Activated CD4-positive, alpha-beta T cell treated with anti-CD3 and anti-CD28 coated beads, Interleukin-2, amount 10 ng/mL, durations not matched to agents 24 days and 14 days (primary cell): ENCODE measurements around the gene CCS. TPM values are rescaled to one million over a fixed set of nuclear protein-coding genes. Genes with fewer than 3 reads are reported as not detected.

Experiments
- DNase-seq: peaks from one replicate; pipeline ENCODE4 v3.0.0; 2022
- H3K27ac Mint-ChIP-seq: one replicate; pipeline ENCODE4 v1.8.0; 2022; ENCODE audit warnings: mild to moderate bottlenecking, mixed read lengths
- H3K27me3 Mint-ChIP-seq: one replicate; pipeline ENCODE4 v1.8.0; 2022; ENCODE audit warnings: mixed read lengths
- H3K36me3 Mint-ChIP-seq: one replicate; pipeline ENCODE4 v1.8.0; 2022; ENCODE audit warnings: low read depth, mild to moderate bottlenecking, mixed read lengths
- H3K4me1 Mint-ChIP-seq: one replicate; pipeline ENCODE4 v1.8.0; 2021; ENCODE audit warnings: mixed read lengths
- H3K4me3 Mint-ChIP-seq: one replicate; pipeline ENCODE4 v1.8.0; 2022; ENCODE audit warnings: mild to moderate bottlenecking, moderate library complexity, mixed read lengths
- H3K9me3 Mint-ChIP-seq: one replicate; pipeline ENCODE4 v1.8.0; 2021; ENCODE audit warnings: mixed read lengths
- intact Hi-C: fragments of 100-400 bp; cut with micrococcal nuclease; formaldehyde crosslinking; loops from one replicate; pipeline ENCODE4 v1.15.1; 2023
- total RNA-seq: library from RNA; stranded (reverse); gene quantifications from 2 replicates; pipeline ENCODE4 v1.2.3, GENCODE V29; 2022

The CCS gene
- total RNA-seq, 1 donor from 2014 or later = 28.3 TPM

DNA sequence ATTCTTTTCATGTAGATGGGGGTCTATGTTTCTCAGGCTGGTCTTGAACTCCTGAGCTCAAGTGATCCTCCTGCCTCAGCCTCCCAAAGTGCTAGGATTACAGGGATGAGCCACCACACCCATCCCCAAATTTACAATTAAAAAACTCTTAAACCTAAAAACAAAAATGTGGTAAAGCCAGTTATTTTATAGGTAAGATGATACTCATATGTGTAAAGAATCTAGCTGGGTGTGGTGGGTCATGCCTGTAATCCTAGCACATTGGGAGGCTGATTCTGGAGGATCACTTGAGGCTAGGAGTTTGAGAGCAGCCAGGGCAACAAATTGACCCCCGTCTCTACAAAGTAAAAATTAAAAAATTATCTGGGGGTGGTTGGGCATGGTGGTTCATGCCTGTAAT is 19.5 kb downstream of the CCS start:
- Mint-ChIP-seq H3K36me3 (peaks cover 24% of the 10 kb centered on the region), H3K27ac (no peak overlapping the region), H3K27me3 (peaks cover 2% of the 10 kb centered on the region), H3K4me1 (peaks cover 13% of the 10 kb centered on the region), H3K9me3 (no peaks in the 10 kb centered on the region), H3K4me3 (no peak overlapping the region)
- intact Hi-C loops = no loop called here
- no peak for DNase-seq

- Mint-ChIP-seq H3K4me3 (no peak overlapping the region), H3K27me3 (peaks cover 2% of the 10 kb centered on the region), H3K36me3 (peaks cover 36% of the 10 kb centered on the region), H3K27ac (no peak overlapping the region), H3K4me1 (peaks cover 27% of the 10 kb centered on the region), H3K9me3 (no peaks in the 10 kb centered on the region)
- no peak for DNase-seq
- intact Hi-C loops = no loop called here
These were observed 21.1 kb downstream of the CCS start for GRCh38 chr11:66614073-66614472.

DNA sequence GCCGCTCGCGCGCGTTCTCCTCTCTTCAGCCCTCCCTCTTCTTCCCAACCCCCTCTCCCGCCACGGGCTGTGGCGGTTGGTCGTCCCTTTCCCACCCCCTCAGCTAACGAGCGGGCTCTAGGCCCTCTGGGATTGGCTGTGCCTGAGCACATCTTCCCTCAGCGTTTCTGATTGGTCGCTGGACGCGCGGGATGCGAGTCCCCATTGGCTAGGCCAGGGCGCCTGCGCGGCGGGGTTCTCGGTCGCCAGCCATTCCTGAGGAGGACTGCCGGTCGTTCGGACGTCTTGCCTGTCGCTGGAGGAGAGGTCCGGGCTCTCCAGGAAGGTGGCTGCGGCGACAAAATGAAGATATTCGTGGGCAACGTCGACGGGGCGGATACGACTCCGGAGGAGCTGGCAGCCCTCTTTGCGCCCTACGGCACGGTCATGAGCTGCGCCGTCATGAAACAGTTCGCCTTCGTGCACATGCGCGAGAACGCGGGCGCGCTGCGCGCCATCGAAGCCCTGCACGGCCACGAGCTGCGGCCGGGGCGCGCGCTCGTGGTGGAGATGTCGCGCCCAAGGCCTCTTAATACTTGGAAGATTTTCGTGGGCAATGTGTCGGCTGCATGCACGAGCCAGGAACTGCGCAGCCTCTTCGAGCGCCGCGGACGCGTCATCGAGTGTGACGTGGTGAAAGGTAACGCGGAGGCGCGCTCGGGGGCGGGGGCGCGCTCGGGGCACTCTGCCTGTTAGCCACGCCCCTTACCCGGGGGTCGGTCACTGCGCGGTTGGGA is 23.6 kb downstream of the CCS start, which contains the start of gene RBM14:
RBM14 (plus strand) TSS at position 252 of the 776 bp plus-strand sequence; CDS start at position 343, 91 bp downstream.
- intact Hi-C loops = loop anchor here (1.0 to 5.0 kb wide), 5 partner anchors 22 to 149 kb away; partner anchors contain the start of genes CCDC87, CCS, PELI3 and RBM4
- Mint-ChIP-seq H3K27me3 (peaks cover 2% of the 10 kb centered on the region), H3K4me1 (peaks cover 33% of the 10 kb centered on the region), H3K36me3 (peaks cover 50% of the 10 kb centered on the region), H3K9me3 (no peaks in the 10 kb centered on the region), H3K27ac (peak within 1 kb of the TSS; percentile 99), H3K4me3 (peak within 1 kb of the TSS; percentile 98)
- peak; percentile 100 for DNase-seq

DNA sequence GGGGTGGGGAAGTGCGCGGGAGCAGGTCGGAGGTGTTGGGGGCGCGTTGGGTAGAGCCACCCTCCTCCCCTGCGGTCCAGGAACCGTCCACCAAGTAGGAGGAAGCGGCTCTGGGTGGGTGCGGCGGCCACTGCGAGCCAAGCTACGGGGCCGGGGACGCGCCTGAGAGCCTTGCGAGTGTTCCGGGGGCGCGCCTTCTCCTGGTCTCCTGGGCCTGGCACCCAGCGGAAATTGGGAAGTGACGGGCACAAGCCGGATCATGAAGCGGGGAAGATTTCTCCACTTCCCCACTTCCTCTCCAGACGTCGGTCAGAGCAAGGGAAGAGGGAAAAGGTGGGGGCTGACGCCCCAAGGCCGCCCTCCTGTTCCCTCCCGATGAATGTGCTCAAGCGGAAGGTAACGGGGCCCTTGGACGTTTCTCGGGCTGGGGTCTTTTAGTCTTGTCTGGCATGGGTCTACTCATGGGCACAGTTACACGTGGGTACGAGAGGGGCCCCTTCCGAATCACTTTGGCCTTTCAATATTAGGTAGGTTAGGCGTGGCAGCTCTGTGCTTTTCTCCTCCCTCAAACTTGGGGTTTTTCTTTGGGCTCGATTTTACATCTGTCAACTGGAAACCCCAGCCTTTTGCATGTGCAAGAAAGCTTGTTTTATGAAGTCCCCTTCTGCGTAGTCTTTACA is 24.3 kb downstream of the CCS start:
- Mint-ChIP-seq H3K27ac (peak overlapping the region; percentile 99), H3K36me3 (peaks cover 56% of the 10 kb centered on the region), H3K27me3 (peaks cover 2% of the 10 kb centered on the region)

GRCh38 chr11:66619080-66619554 is 26.1 kb downstream of the CCS start:
- peak; percentile 83 for DNase-seq
- Mint-ChIP-seq H3K4me3 (peak overlapping the region; percentile 98), H3K9me3 (no peaks in the 10 kb centered on the region), H3K27me3 (peaks cover 2% of the 10 kb centered on the region), H3K4me1 (peaks cover 56% of the 10 kb centered on the region), H3K27ac (peak overlapping the region; percentile 99), H3K36me3 (peaks cover 74% of the 10 kb centered on the region)
- intact Hi-C loops = loop anchor here (5.0 kb wide), 2 partner anchors 42 to 152 kb away; partner anchors contain the start of gene PELI3

More for the DNA sequence above, 24.3 kb downstream of the CCS start:
- Mint-ChIP-seq H3K4me1 (peaks cover 39% of the 10 kb centered on the region), H3K9me3 (no peaks in the 10 kb centered on the region), H3K4me3 (peak overlapping the region; percentile 98)
- intact Hi-C loops = loop anchor here (5.0 kb wide), 2 partner anchors 40 to 150 kb away; partner anchors contain the start of gene PELI3
- DNase-seq = no peak

DNA sequence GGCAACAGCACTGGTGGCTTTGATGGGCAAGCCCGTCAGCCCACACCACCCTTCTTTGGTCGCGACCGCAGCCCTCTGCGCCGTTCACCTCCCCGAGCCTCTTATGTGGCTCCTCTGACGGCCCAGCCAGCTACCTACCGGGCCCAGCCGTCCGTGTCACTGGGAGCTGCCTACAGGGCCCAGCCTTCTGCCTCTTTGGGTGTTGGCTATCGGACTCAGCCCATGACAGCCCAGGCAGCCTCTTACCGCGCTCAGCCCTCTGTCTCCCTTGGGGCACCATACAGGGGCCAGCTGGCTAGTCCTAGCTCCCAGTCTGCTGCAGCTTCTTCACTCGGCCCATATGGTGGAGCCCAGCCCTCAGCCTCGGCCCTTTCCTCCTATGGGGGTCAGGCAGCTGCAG is 31.5 kb downstream of the CCS start:
- no peaks in the 10 kb centered on the region for H3K9me3 Mint-ChIP-seq
- H3K36me3 Mint-ChIP-seq = peaks cover 83% of the 10 kb centered on the region
- no peaks in the 10 kb centered on the region for H3K27me3 Mint-ChIP-seq
- no peak overlapping the region for H3K27ac Mint-ChIP-seq
- H3K4me1 Mint-ChIP-seq = peaks cover 45% of the 10 kb centered on the region
- intact Hi-C loops = no loop called here
- DNase-seq = no peak
- H3K4me3 Mint-ChIP-seq = no peak overlapping the region

GRCh38 chr11:66625041-66625751 is 32.2 kb downstream of the CCS start:
- Mint-ChIP-seq H3K4me3 (no peak overlapping the region), H3K36me3 (peaks cover 83% of the 10 kb centered on the region), H3K4me1 (peaks cover 45% of the 10 kb centered on the region), H3K27me3 (no peaks in the 10 kb centered on the region), H3K9me3 (no peaks in the 10 kb centered on the region), H3K27ac (no peak overlapping the region)
- intact Hi-C loops = no loop called here
- no peak for DNase-seq

DNA sequence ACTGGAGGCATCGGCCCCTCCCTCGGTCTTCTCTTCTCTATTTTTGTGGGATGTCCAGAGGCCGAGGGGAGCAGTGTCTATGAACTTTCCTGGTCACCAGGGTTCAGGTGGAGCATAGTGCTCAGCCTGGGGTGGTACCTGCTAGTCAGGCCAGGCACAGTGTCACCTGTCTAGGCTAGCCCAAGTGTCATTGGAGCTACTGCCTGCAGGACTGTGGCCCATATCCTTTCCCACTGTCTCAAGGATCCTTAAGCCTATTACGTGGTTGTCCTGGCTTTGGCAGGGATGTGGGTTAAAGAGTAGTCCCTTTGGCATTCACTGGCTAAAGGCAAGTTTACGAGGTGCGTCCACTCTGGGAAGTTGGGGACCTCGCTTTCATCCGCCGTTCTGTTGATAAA is 32.8 kb downstream of the CCS start:
- no peaks in the 10 kb centered on the region for H3K27me3 Mint-ChIP-seq
- no peak for DNase-seq
- H3K27ac Mint-ChIP-seq = no peak overlapping the region
- intact Hi-C loops = no loop called here
- H3K4me1 Mint-ChIP-seq = peaks cover 42% of the 10 kb centered on the region
- peaks cover 81% of the 10 kb centered on the region for H3K36me3 Mint-ChIP-seq
- H3K9me3 Mint-ChIP-seq = no peaks in the 10 kb centered on the region
- H3K4me3 Mint-ChIP-seq = no peak overlapping the region

- H3K36me3 Mint-ChIP-seq = peaks cover 78% of the 10 kb centered on the region
- peaks cover 39% of the 10 kb centered on the region for H3K4me1 Mint-ChIP-seq
- H3K27ac Mint-ChIP-seq = no peak overlapping the region
- H3K4me3 Mint-ChIP-seq = no peak overlapping the region
- intact Hi-C loops = no loop called here
- no peak for DNase-seq
- no peaks in the 10 kb centered on the region for H3K9me3 Mint-ChIP-seq
- H3K27me3 Mint-ChIP-seq = no peaks in the 10 kb centered on the region
These were observed 33.4 kb downstream of the CCS start for GRCh38 chr11:66626382-66626781.

GRCh38 chr11:66626926-66627325 is 33.9 kb downstream of the CCS start:
- Mint-ChIP-seq H3K27me3 (no peaks in the 10 kb centered on the region), H3K27ac (no peak overlapping the region), H3K36me3 (peaks cover 76% of the 10 kb centered on the region)

GRCh38 chr11:66628061-66628603 is 35.1 kb downstream of the CCS start:
- no peak overlapping the region for H3K4me3 Mint-ChIP-seq
- DNase-seq = no peak
- no peaks in the 10 kb centered on the region for H3K27me3 Mint-ChIP-seq
- peaks cover 30% of the 10 kb centered on the region for H3K4me1 Mint-ChIP-seq
- no peak overlapping the region for H3K27ac Mint-ChIP-seq
- intact Hi-C loops = no loop called here
- peaks cover 76% of the 10 kb centered on the region for H3K36me3 Mint-ChIP-seq
- H3K9me3 Mint-ChIP-seq = no peaks in the 10 kb centered on the region

More at GRCh38 chr11:66626926-66627325, 33.9 kb downstream of the CCS start:
- Mint-ChIP-seq H3K4me1 (peaks cover 36% of the 10 kb centered on the region), H3K9me3 (no peaks in the 10 kb centered on the region), H3K4me3 (no peak overlapping the region)
- DNase-seq = no peak
- intact Hi-C loops = no loop called here

DNA sequence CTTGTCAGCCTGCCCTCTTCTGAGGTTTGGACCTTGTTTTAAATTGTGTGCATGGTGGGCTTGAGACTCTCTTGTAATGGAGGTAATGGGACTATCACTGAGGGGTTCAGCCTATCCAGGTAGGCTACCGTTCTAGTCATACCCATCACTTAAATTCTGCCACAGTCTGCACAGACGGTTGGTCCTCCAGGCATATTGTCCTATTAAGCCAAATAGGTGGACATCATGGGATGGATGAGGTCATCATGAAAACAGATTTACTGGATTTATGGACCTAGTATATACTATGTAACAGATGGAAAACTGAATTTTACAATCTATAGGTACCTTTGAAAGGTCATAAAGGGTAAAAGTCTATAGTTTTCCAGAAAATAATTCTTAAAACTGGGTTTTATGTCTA is 36.4 kb downstream of the CCS start:
- Mint-ChIP-seq H3K4me3 (no peak overlapping the region), H3K27me3 (no peaks in the 10 kb centered on the region), H3K36me3 (peaks cover 70% of the 10 kb centered on the region), H3K27ac (no peak overlapping the region), H3K9me3 (no peaks in the 10 kb centered on the region), H3K4me1 (peaks cover 20% of the 10 kb centered on the region)
- intact Hi-C loops = no loop called here
- DNase-seq = no peak

GRCh38 chr11:66631883-66632282 is 38.9 kb downstream of the CCS start:
- intact Hi-C loops = no loop called here
- H3K36me3 Mint-ChIP-seq = peaks cover 60% of the 10 kb centered on the region

More at GRCh38 chr11:66631883-66632282, 38.9 kb downstream of the CCS start:
- H3K4me1 Mint-ChIP-seq = peaks cover 25% of the 10 kb centered on the region
- H3K4me3 Mint-ChIP-seq = no peak overlapping the region
- H3K9me3 Mint-ChIP-seq = no peaks in the 10 kb centered on the region
- H3K27me3 Mint-ChIP-seq = no peaks in the 10 kb centered on the region
- DNase-seq = no peak
- H3K27ac Mint-ChIP-seq = no peak overlapping the region
